ENCODE measurements around the gene KCNIP4.
A peak's percentile ranks its signal among the peaks of the same experiment; 100 is the strongest.

Gene KCNIP4

GRCh38 chr4:21136051-21136630, 812.4 kb downstream of the KCNIP4 start:
- DNase-seq: no peak

GRCh38 chr4:21134994-21135393, 813.6 kb downstream of the KCNIP4 start:
- peak; percentile 49 for DNase-seq

GRCh38 chr4:21130606-21131005, 818.0 kb downstream of the KCNIP4 start:
- DNase-seq: no peak

GRCh38 chr4:21126014-21126512, 822.5 kb downstream of the KCNIP4 start:
- DNase-seq: no peak

- no peak for DNase-seq
Measured at GRCh38 chr4:21118301-21118700, 830.3 kb downstream of the KCNIP4 start.

- DNase-seq: peak; percentile 36
Measured at GRCh38 chr4:21117541-21118180, 830.9 kb downstream of the KCNIP4 start.

- no peak for DNase-seq
Measured at GRCh38 chr4:21113496-21114223, 834.9 kb downstream of the KCNIP4 start.

- no peak for DNase-seq
Measured at GRCh38 chr4:21102667-21103066, 845.9 kb downstream of the KCNIP4 start.

- no peak for DNase-seq
Measured at GRCh38 chr4:21097865-21098264, 850.7 kb downstream of the KCNIP4 start.

- no peak for DNase-seq
Measured at GRCh38 chr4:21097026-21097425, 851.5 kb downstream of the KCNIP4 start.

GRCh38 chr4:21092531-21092930, 856.0 kb downstream of the KCNIP4 start:
- DNase-seq: no peak

- no peak for DNase-seq
Measured at GRCh38 chr4:21090094-21090666, 858.4 kb downstream of the KCNIP4 start.

- DNase-seq: no peak
Measured at GRCh38 chr4:21083413-21083812, 865.2 kb downstream of the KCNIP4 start.

- DNase-seq: no peak
Measured at GRCh38 chr4:21077967-21078366, 870.6 kb downstream of the KCNIP4 start.

- no peak for DNase-seq
Measured at GRCh38 chr4:21067351-21067750, 881.2 kb downstream of the KCNIP4 start.

- DNase-seq: no peak
Measured at GRCh38 chr4:21061902-21062301, 886.7 kb downstream of the KCNIP4 start.

- no peak for DNase-seq
Measured at GRCh38 chr4:21046141-21046540, 902.4 kb downstream of the KCNIP4 start.

- DNase-seq: no peak
Measured at GRCh38 chr4:21045119-21045518, 903.5 kb downstream of the KCNIP4 start.

- no peak for DNase-seq
Measured at GRCh38 chr4:21041708-21042107, 906.9 kb downstream of the KCNIP4 start.

GRCh38 chr4:21034728-21035127, 913.8 kb downstream of the KCNIP4 start:
- DNase-seq: no peak

GRCh38 chr4:21032089-21032645, 916.4 kb downstream of the KCNIP4 start:
- DNase-seq: no peak

GRCh38 chr4:21018817-21019216, 929.8 kb downstream of the KCNIP4 start:
- no peak for DNase-seq

GRCh38 chr4:21013501-21013900, 935.1 kb downstream of the KCNIP4 start:
- no peak for DNase-seq

Data from kidney glomerular epithelial cell (primary cell).